Neuronal stem cell (in vitro differentiated cells): Measurements from ENCODE around the gene SLIT3.

Experiments used
- DNase-seq: peaks from one replicate; pipeline ENCODE4 v3.0.0-alpha.2; 2013; ENCODE audit warnings: low spot score
- H2AFZ ChIP-seq: one replicate; pipeline ENCODE4 v1.6.1; 2013; ENCODE audit warnings: mild to moderate bottlenecking, low read length, inconsistent platforms
- H2AK5ac ChIP-seq: 2 replicates; pipeline ENCODE4 v1.6.1; 2013; ENCODE audit warnings: low read depth, mild to moderate bottlenecking, inconsistent platforms, low read length, moderate library complexity, mixed read lengths
- H2BK120ac ChIP-seq: 2 replicates; pipeline ENCODE4 v1.6.1; 2013; ENCODE audit warnings: low read depth, mild to moderate bottlenecking, inconsistent platforms, low read length, moderate library complexity, mixed read lengths
- H2BK12ac ChIP-seq: one replicate; pipeline ENCODE4 v1.6.1; 2013; ENCODE audit warnings: low read length, inconsistent platforms
- H2BK15ac ChIP-seq: 2 replicates; pipeline ENCODE4 v1.6.1; 2013; ENCODE audit warnings: mild to moderate bottlenecking, low read length, inconsistent platforms, mixed read lengths
- H2BK5ac ChIP-seq: one replicate; pipeline ENCODE4 v1.6.1; 2013; ENCODE audit warnings: inconsistent platforms, mild to moderate bottlenecking, low read length, moderate library complexity
- H3K14ac ChIP-seq: one replicate; pipeline ENCODE4 v1.6.1; 2013; ENCODE audit warnings: low read length, inconsistent platforms
- H3K18ac ChIP-seq: 2 replicates; pipeline ENCODE4 v1.6.1; 2013; ENCODE audit warnings: low read length, inconsistent platforms
- H3K23ac ChIP-seq: 2 replicates; pipeline ENCODE4 v1.6.1; 2013; ENCODE audit warnings: low read depth, mild to moderate bottlenecking, mixed read lengths, low read length, inconsistent platforms; ENCODE audit not compliant: poor library complexity
- H3K27ac ChIP-seq: replicated peaks from 3 replicates; pipeline ENCODE4 v1.5.1; 2013; ENCODE audit warnings: low read length, inconsistent platforms
- H3K27me3 ChIP-seq, 3 experiments: 2 replicates each; pipeline ENCODE4 v1.6.1; 2013; ENCODE audit warnings: low read length in 3 of 3, mild to moderate bottlenecking in 2 of 3, inconsistent platforms in 1 of 3, low read depth in 1 of 3, mixed read lengths in 1 of 3, moderate library complexity in 1 of 3; ENCODE audit not compliant: control insufficient read depth in 3 of 3, insufficient read depth in 3 of 3
- H3K36me3 ChIP-seq, 2 donors: replicated peaks in 1 of 2; 2 replicates each; pipeline ENCODE4 v1.6.1; 2013; ENCODE audit warnings: low read length in 2 of 2; ENCODE audit not compliant: control insufficient read depth in 2 of 2, insufficient read depth in 2 of 2
- H3K4ac ChIP-seq: 2 replicates; pipeline ENCODE4 v1.6.1; 2013; ENCODE audit warnings: inconsistent platforms, mild to moderate bottlenecking, low read length, moderate library complexity
- H3K4me1 ChIP-seq, 2 donors: 1 replicate in 1 of 2; 2 replicates in 1 of 2; pipeline ENCODE4 v1.6.1; 2013; ENCODE audit warnings: low read length in 2 of 2, low read depth in 1 of 2; ENCODE audit not compliant: control insufficient read depth in 2 of 2, insufficient read depth in 1 of 2
- H3K4me2 ChIP-seq: one replicate; pipeline ENCODE4 v1.6.1; 2013; ENCODE audit warnings: mild to moderate bottlenecking, low read length, inconsistent platforms; ENCODE audit not compliant: insufficient read depth, poor library complexity, severe bottlenecking
- H3K4me3 ChIP-seq, 2 donors: 2 replicates each; pipeline ENCODE4 v1.5.1; 2013; ENCODE audit warnings: low read length in 2 of 2, mild to moderate bottlenecking in 2 of 2, inconsistent platforms in 1 of 2, moderate library complexity in 1 of 2
- H3K79me1 ChIP-seq: one replicate; pipeline ENCODE4 v1.6.1; 2013; ENCODE audit warnings: low read depth, mild to moderate bottlenecking, inconsistent platforms, low read length, moderate library complexity
- H3K9ac ChIP-seq: one replicate; pipeline ENCODE4 v1.6.1; 2013; ENCODE audit warnings: mild to moderate bottlenecking, low read depth, low read length, inconsistent platforms; ENCODE audit not compliant: poor library complexity
- H3K9me3 ChIP-seq, 2 donors: replicated peaks in 1 of 2; 2 replicates each; pipeline versions ENCODE3 to v1.6.1; 2013; ENCODE audit warnings: low read length in 2 of 2, mild to moderate bottlenecking in 2 of 2, inconsistent platforms in 1 of 2, low read depth in 1 of 2, mixed read lengths in 1 of 2, moderate library complexity in 1 of 2; ENCODE audit not compliant: control insufficient read depth in 2 of 2, insufficient read depth in 1 of 2
- H4K8ac ChIP-seq: one replicate; pipeline ENCODE4 v1.6.1; 2013; ENCODE audit warnings: low read depth, mild to moderate bottlenecking, inconsistent platforms, low read length, moderate library complexity
- H4K91ac ChIP-seq: one replicate; pipeline ENCODE4 v1.6.1; 2013; ENCODE audit warnings: low read length, low read depth, mild to moderate bottlenecking, inconsistent platforms; ENCODE audit not compliant: poor library complexity
- WGBS, 2 donors: extraction: QIAGEN DNeasy Blood & Tissue Kit; methylation state at CpG; one replicate each; pipeline ENCODE4 v1.1.7; 2013; ENCODE audit warnings: missing lambda C conversion rate in 2 of 2, mixed read lengths in 1 of 2; ENCODE audit not compliant: insufficient read length in 2 of 2, insufficient replicate concordance in 1 of 2; ENCODE audit errors: extremely low coverage in 2 of 2; 5-methylcytosine and 5-hydroxymethylcytosine counted together

Gene SLIT3

DNA sequence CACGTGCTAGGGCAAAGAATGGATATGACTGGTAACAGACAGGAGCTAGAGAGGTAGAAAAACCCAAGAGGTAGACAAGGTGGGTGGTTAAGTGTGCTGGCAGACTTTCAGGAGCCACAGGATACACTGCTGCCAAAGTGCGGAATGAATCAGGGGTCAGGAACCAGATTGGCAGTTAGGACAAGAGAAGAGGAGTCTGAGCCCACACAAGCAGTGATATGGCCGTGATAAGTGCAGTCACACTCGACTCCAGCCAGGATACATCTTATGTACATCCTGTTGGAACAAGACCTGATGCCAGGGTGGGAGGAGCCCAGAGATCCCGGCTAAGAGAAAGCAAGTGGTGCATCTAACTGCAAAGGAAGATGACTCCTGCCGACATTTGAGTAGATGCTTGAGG is 10.0 kb downstream of the SLIT3 start:
- H2BK5ac ChIP-seq = no peak overlapping the region
- no peak for DNase-seq
- no peak overlapping the region for H2BK15ac ChIP-seq
- H3K4me1 ChIP-seq = peaks cover 0 to 1% of the 10 kb centered on the region in 2 donors
- no peak overlapping the region for H3K4ac ChIP-seq
- no peak overlapping the region for H3K4me2 ChIP-seq
- no peak overlapping the region for H2AK5ac ChIP-seq
- no peaks in the 10 kb centered on the region for H3K36me3 ChIP-seq
- no peak overlapping the region for H4K91ac ChIP-seq
- no peak overlapping the region for H3K9ac ChIP-seq
- H3K9me3 ChIP-seq = peaks cover 0 to 2% of the 10 kb centered on the region in 2 donors
- H3K4me3 ChIP-seq = peak overlapping the region in 1 of 2 donors; percentile 10
- no peak overlapping the region for H2BK12ac ChIP-seq
- WGBS, 2 donors = no CpG with 5 or more reads among the region's 6 CpGs
- no peak overlapping the region for H3K27ac ChIP-seq
- H3K79me1 ChIP-seq = no peaks in the 10 kb centered on the region
- peak overlapping the region; percentile 76 for H3K23ac ChIP-seq
- no peak overlapping the region for H3K14ac ChIP-seq
- H2BK120ac ChIP-seq = no peak overlapping the region
- no peak overlapping the region for H2AFZ ChIP-seq
- H4K8ac ChIP-seq = no peak overlapping the region
- peaks cover 0 to 4% (median 0%) of the 10 kb centered on the region in 3 experiments for H3K27me3 ChIP-seq
- no peak overlapping the region for H3K18ac ChIP-seq

DNA sequence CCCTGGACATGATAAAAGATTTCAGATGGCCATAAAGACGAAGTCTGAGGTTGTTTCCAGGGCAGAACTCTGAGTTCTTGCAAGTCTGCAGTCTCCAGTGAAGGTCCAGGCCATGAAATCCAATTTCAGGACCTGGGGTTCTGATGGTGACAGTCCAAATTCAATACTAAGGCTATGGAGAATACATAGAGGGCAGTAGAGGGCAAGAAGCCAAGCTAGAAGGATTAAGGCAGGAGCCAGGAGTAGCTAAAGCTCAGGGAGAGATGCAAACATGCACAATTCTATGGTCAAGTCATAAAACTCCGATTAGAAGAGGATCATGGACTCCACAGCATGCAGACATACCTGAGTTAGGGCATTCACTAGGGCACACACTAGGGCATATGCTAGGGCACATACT is 11.4 kb downstream of the SLIT3 start:
- H2BK5ac ChIP-seq = no peak overlapping the region
- H3K27ac ChIP-seq = no peak overlapping the region
- H3K79me1 ChIP-seq = no peaks in the 10 kb centered on the region
- peaks cover 0 to 1% of the 10 kb centered on the region in 2 donors for H3K4me1 ChIP-seq
- no peak overlapping the region for H2BK120ac ChIP-seq
- no peak overlapping the region for H3K18ac ChIP-seq
- no peak overlapping the region for H2BK15ac ChIP-seq
- no peak overlapping the region for H3K23ac ChIP-seq
- no peak overlapping the region for H3K4ac ChIP-seq
- H3K14ac ChIP-seq = peak overlapping the region; percentile 12
- H3K27me3 ChIP-seq = peaks cover 0 to 4% (median 0%) of the 10 kb centered on the region in 3 experiments
- H3K9ac ChIP-seq = peak overlapping the region; percentile 38
- H2BK12ac ChIP-seq = no peak overlapping the region
- no peak overlapping the region for H2AFZ ChIP-seq
- H3K36me3 ChIP-seq = no peaks in the 10 kb centered on the region
- H3K9me3 ChIP-seq = peaks cover 0 to 5% of the 10 kb centered on the region in 2 donors
- peak overlapping the region in 1 of 2 donors; percentile 63 for H3K4me3 ChIP-seq
- DNase-seq = no peak
- no peak overlapping the region for H4K8ac ChIP-seq
- H4K91ac ChIP-seq = no peak overlapping the region
- no peak overlapping the region for H3K4me2 ChIP-seq
- no peak overlapping the region for H2AK5ac ChIP-seq
- no CpG with 5 or more reads among the region's 2 CpGs for WGBS, 2 donors

DNA sequence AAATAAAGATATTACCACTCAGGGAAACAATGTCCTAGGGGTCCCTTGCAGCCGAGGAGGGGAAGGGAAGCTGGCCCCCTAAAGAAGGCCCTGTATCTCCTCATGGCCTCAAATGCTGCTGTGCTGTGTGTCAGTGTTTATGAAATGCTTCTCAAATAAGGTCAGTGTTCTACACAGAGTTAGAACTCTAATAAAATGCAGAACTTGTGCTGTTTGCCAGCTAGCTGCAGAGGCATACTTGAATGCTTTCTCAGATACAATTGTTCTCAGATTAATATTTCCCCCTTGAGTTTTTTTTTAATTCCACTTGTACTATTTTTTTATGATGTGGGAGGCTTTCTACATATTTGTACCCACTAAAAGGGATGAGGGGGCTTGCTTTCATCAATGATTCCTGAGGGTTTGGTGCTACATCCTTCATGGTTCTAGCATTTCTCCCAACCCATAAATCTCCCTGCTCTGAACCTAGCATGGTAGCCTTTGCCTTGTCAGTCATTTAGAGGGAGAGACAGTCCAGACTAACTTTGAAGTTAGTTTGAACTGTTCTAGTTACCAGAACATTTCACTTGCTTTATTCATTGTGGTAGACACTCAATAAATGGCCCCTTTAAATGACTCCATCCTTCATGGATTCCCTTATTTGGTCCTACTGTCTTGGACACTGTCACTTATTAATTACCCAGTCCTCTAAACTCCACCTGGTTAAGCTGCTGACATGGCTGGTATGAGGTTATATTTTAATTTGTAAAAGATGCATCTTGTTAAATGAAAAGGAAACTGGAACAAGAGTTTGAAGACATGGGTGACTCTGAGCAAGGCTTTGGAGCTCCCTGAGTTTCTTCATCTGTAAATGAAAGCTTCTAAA is 12.6 kb downstream of the SLIT3 start:
- no peak overlapping the region for H2BK15ac ChIP-seq
- no peak overlapping the region for H3K27ac ChIP-seq
- no peak overlapping the region for H3K14ac ChIP-seq
- H3K4me2 ChIP-seq = no peak overlapping the region
- no peak overlapping the region for H2BK5ac ChIP-seq
- no peak overlapping the region for H2BK120ac ChIP-seq
- no peak for DNase-seq
- H4K91ac ChIP-seq = no peak overlapping the region
- no CpG with 5 or more reads among the region's 1 CpG for WGBS, 2 donors
- no peaks in the 10 kb centered on the region for H3K36me3 ChIP-seq
- peaks cover 0 to 1% of the 10 kb centered on the region in 2 donors for H3K4me1 ChIP-seq
- H3K9me3 ChIP-seq = peaks cover 0 to 5% of the 10 kb centered on the region in 2 donors
- no peak overlapping the region for H3K18ac ChIP-seq
- no peak overlapping the region for H3K4ac ChIP-seq
- no peak overlapping the region for H4K8ac ChIP-seq
- no peaks in the 10 kb centered on the region for H3K79me1 ChIP-seq
- H3K23ac ChIP-seq = no peak overlapping the region
- no peak overlapping the region for H2AFZ ChIP-seq
- peaks cover 0 to 4% (median 0%) of the 10 kb centered on the region in 3 experiments for H3K27me3 ChIP-seq
- no peak overlapping the region for H3K4me3 ChIP-seq
- H2BK12ac ChIP-seq = no peak overlapping the region
- H2AK5ac ChIP-seq = no peak overlapping the region
- H3K9ac ChIP-seq = no peak overlapping the region

DNA sequence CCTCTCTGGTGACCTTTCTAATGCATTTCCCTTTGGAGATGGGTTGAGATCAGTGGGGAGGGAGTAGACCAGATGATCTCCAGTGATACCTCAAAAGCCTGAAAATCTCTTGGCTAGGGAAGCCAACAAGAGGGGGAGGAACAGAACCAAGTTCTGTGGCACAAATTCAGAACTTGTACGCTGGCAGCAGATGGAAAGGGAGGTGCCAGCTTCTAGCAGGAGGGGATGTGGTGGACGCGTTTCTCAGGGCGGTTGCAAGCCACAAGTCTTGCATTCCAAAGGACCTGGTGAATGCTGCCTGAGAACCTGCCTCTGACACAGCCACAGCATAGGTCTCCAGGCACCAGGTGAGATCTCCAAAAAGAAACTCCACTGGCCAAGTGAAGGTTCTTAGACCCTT is 13.4 kb downstream of the SLIT3 start:
- H3K14ac ChIP-seq = no peak overlapping the region
- no peak overlapping the region for H4K8ac ChIP-seq
- H3K4me2 ChIP-seq = no peak overlapping the region
- no CpG with 5 or more reads among the region's 4 CpGs for WGBS, 2 donors
- no peak overlapping the region for H3K27ac ChIP-seq
- H3K4me3 ChIP-seq = no peak overlapping the region
- H3K36me3 ChIP-seq = no peaks in the 10 kb centered on the region
- no peak overlapping the region for H2AK5ac ChIP-seq
- peaks cover 0 to 1% of the 10 kb centered on the region in 2 donors for H3K4me1 ChIP-seq
- no peaks in the 10 kb centered on the region for H3K79me1 ChIP-seq
- no peak overlapping the region for H3K23ac ChIP-seq
- no peak for DNase-seq
- no peak overlapping the region for H2BK120ac ChIP-seq
- peaks cover 0 to 5% of the 10 kb centered on the region in 2 donors for H3K9me3 ChIP-seq
- H2BK15ac ChIP-seq = no peak overlapping the region
- H2BK12ac ChIP-seq = no peak overlapping the region
- no peak overlapping the region for H3K4ac ChIP-seq
- H2BK5ac ChIP-seq = no peak overlapping the region
- H2AFZ ChIP-seq = no peak overlapping the region
- H3K18ac ChIP-seq = no peak overlapping the region
- no peak overlapping the region for H3K9ac ChIP-seq
- H3K27me3 ChIP-seq = peaks cover 0 to 4% (median 0%) of the 10 kb centered on the region in 3 experiments
- no peak overlapping the region for H4K91ac ChIP-seq
